Loucy (cell line): Measurements from ENCODE around the gene RABGAP1.

ENCODE experiments used
- EZH2phosphoT487 ChIP-seq: fragments of 200-600 bp; IDR thresholded peaks from 2 replicates; pipeline ENCODE4 v1.6.1; 2018; ENCODE audit warnings: antibody characterized with exemption, mild to moderate bottlenecking, moderate library complexity, borderline replicate concordance
- TF ChIP-seq, protein P1 (sequence below): fragments of 200-600 bp; sonication (generic); conservative IDR thresholded peaks from 2 replicates; pipeline ENCODE4 v1.5.1; 2014; ENCODE audit warnings: mild to moderate bottlenecking, antibody characterized with exemption, low read length

DNA sequence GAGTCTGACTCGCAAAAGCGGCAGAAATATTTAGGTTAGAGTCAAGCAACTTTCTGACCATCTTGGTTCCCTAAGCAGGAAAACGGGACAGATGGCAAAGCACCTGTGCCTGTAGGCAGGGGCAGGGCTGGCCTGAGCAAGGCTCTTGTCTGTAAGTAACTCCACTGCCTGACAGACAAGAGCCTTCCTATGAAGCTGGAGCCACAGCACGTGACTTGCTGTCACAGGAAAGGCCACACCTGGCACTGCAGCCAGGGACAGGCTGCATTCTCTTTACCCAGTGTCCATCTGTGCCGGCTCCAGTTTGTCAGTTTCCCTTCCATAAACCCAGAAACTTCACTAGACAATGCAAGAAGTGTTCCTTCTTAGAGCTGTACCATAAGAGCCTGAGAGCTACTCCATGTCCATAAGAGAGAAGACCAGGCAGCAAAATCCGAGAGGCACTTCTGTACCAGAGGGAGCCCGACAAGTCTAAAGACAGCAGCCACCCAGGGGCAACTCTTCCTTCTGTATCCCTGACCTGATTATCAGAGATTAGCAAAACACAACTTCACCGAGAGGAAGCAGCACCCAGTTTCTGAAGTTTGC lies 170.7 kb downstream of the RABGAP1 start:
- TF ChIP-seq, protein P1, sequence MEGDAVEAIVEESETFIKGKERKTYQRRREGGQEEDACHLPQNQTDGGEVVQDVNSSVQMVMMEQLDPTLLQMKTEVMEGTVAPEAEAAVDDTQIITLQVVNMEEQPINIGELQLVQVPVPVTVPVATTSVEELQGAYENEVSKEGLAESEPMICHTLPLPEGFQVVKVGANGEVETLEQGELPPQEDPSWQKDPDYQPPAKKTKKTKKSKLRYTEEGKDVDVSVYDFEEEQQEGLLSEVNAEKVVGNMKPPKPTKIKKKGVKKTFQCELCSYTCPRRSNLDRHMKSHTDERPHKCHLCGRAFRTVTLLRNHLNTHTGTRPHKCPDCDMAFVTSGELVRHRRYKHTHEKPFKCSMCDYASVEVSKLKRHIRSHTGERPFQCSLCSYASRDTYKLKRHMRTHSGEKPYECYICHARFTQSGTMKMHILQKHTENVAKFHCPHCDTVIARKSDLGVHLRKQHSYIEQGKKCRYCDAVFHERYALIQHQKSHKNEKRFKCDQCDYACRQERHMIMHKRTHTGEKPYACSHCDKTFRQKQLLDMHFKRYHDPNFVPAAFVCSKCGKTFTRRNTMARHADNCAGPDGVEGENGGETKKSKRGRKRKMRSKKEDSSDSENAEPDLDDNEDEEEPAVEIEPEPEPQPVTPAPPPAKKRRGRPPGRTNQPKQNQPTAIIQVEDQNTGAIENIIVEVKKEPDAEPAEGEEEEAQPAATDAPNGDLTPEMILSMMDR = no peak
- no peak for TF ChIP-seq EZH2phosphoT487
